GM08714 (cell line): ENCODE results near the gene POLG.
"Not testable (repeated sequence)": the region's sequence is repeated elsewhere in the genome, so short reads cannot be mapped to it uniquely, and the experiment has no call there.

Experiments
- H3K4me3 ChIP-seq: fragments of 200-500 bp; sonication (Bioruptor generic); 2 replicates; pipeline ENCODE4 v1.5.1; 2014; ENCODE audit warnings: mild to moderate bottlenecking, low read length, inconsistent platforms
- ZNF274 ChIP-seq: IDR thresholded peaks from 2 replicates; pipeline ENCODE4 v1.6.1; 2012; ENCODE audit warnings: mild to moderate bottlenecking, low read depth, low read length

The POLG gene

DNA sequence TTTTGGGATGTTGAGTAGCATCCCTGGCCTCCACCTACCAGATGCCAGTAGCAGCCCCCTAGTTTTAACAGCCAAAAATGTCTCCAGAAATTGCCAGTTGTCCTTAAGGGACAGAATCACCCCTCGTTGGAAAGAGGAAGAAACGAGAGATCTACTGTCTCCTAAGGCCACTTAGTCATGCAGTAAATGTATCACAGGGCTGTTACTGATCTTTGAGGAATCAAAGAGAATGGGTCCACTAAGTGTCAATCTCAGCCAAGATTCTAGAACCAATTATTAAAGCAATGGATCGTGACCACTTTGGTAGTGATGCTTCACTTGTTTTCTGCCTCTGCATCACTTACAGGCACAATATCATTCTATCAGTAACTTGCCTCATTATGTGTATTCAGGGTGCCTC lies 26.4 kb downstream of the POLG start:
- no peak overlapping the region for H3K4me3 ChIP-seq
- TF ChIP-seq ZNF274: no peak

DNA sequence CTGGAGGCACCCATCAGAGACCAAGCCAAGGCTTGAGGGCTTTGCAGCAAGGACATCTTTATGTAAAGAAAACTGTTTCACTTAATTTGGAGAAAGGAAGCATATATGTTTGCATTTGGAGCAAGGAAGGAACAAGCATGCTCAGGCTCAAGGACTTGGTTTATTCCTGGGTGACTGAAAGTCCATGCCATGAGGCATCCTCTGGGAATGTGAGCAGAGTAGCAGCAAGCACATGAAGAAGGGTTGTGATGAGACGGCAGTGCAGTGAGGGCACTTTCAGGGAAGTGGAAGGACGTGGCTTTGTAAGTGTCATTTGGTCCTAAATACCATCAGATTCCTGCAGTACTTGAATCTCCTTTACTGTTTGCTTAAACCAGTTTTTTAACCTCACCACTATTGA lies 26.8 kb downstream of the POLG start:
- no peak overlapping the region for H3K4me3 ChIP-seq
- TF ChIP-seq ZNF274: no peak

DNA sequence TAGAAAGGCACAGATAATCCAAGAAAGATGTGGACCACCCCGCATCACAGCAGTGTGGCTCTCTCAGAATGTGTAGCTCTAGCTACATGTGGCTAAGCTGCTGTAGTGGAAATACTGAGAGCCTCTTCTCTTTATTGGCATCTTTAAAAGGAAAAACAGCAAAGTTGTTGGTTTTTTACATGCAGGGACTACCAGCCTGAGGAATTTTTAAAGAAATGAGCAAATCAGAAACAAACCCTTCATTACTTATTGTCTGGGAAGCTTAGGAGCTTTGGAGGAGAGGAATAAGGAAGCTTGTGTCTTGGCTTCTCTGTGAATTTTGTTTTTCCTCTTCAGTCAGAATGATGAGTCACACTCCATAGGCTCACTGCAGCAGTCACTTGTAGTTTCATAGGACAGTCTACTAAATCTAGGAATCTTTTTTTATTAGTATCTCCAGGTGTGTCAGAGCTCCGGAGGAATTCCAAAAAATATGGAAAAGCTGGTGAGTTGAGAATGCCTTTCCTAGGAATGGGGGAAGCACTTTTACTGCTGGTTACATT lies 27.5 kb downstream of the POLG start:
- H3K4me3 ChIP-seq: no peak overlapping the region
- TF ChIP-seq ZNF274: no peak

DNA sequence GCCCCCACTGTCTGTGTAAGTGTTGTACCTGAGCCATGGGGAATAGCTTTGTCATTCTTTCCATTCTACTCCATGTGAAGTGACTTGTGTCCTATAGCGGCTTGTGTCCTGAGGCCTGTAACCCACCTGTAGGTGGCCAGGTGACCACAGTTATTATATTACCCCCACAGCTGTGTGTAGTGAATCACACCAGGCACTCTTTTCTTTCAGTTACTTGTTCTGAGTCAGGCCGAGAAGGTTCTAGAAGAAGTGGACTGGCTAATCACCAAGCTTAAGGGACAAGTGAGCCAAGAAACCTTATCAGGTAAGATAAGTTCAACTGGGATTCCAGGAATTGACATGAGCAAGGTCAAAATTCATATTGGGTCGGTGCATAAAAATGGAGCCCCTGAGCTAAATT lies 29.2 kb downstream of the POLG start:
- TF ChIP-seq ZNF274: no peak
- H3K4me3 ChIP-seq: no peak overlapping the region

DNA sequence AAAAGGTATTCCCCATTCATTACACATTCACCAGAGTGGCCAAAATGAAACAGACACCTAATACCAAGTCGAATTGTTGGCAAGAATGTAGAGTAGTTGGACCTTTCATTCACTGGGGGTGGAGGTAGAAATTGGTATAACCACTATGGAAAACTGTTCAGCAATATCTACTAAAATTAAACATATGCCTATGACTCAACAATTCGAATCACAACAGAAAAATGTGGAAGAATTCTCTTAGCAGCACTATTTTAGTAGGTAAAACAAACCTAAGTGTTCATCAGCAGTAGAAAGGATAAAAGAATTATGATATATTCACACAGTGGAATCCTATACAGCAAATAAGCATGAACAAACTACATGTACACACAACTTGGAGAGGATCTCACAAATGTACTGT lies 30.6 kb downstream of the POLG start:
- TF ChIP-seq ZNF274: no peak
- no peak overlapping the region for H3K4me3 ChIP-seq

DNA sequence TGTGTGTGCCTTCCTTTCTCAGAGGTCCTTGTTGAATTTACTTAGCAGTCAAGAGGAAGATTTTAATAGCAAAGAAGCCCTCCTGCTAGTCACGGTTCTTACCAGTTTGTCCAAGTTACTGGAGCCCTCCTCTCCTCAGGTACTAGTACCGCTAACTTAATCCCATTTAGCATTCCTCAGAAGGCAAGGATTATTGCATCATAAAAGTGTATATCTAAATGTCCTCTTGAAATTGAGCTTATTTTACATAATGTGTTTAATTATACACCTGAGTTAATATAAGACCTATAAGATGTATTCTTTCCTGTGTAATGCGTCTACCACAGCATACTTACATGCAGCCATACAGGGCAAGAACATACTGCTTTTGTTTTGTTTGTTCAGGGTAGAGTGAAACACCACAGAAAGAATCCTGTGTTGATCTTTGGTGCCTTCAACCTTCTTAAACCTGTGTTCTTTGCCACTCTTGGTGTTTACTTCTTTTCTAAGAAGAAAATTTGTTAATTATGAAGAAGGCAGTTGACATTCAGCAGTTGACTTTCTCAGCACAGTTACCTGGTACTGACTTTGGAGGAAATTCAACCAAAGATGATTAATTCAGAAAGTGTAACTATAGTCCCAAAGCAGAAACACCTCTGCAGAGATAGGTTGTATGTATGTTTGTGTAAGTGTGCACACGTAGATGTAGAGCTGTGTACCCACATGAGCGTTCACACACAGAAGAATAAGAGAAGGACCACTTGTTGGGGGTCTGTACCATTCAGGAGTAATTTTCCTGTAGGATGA lies 33.1 kb downstream of the POLG start:
- H3K4me3 ChIP-seq: no peak overlapping the region
- TF ChIP-seq ZNF274: no peak

DNA sequence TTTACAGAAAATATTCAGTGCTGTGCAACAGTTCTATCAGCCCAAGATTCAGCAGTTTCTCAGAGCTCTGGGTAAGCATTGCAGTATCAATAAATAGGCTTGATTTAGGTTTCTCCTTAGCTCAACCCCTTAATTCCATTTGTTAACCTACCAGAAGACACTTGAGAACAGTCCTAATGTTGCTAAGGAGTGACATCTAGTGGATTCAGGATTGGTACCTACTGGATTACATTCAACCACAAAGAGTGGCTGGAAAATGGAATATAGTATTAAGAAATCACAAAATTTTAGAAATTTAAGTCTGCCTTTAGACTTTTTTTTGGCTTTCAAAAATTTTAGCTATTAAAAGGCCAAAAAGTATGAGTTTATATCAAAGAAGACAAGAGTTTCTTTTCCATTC lies 34.7 kb downstream of the POLG start:
- no peak overlapping the region for H3K4me3 ChIP-seq
- no peak for TF ChIP-seq ZNF274

DNA sequence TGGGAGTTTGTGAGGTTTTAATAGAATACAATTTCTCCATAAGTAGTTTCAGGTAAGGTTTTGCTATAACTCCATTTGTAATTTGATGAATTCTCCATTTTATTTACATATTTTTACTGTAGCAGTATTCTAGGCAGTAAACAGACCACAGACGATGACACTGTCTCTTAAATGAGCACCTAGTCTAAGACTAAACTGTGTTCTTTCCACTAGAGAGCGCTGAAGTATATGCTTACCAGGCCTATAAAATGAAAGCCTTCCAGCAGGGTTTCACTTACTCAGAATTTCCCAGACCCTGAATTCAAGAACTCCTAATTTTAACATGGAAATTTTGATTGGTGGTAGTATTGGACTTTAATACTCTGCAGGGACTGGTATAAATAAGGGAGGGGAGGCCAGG lies 41.6 kb downstream of the POLG start:
- no peak overlapping the region for H3K4me3 ChIP-seq
- TF ChIP-seq ZNF274: no peak

DNA sequence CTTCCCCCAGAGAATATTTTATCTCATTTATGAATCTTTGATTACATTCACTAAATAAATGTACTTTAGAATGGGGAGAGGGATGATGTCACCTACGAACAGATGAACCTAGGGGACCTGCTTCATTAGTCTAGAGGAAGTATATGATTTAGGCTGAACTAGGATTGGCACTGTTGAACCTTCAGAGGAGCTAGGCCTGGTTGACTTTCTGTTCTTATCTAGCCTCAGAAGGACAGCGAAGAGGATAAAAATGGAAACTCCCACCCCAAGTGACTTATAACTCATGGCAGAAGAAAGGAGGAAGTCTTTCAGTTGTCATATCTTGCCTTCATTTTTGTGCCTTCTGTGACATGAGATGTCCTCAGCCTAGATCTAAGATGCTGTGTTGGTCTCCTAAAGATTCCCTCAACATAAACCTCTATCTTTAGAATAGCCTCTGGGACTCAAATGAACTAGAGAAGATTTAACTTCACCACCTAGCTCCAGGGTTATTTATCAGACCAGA lies 42.6 kb downstream of the POLG start:
- no peak for TF ChIP-seq ZNF274

DNA sequence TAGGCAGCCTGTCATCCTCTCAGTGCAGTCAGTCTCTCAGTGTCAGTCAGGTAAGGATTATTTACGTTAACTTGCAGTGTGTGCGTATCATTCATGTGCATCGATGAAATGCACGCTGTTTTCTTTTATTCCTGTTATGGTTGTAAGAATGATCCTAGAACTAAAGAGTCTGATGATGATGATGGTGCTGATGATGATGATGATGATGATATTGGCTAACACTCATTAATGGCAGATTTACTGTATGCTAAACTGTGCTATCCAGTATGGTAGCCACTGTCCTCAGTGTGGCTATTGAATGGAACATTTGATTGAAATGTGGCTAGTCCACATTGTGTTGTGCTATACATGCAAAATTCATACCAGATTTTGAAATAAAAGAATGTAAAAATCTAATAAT lies 51.4 kb downstream of the POLG start:
- no peak for TF ChIP-seq ZNF274
- H3K4me3 ChIP-seq: no peak overlapping the region

More for the DNA sequence above, 42.6 kb downstream of the POLG start:
- no peak overlapping the region for H3K4me3 ChIP-seq

DNA sequence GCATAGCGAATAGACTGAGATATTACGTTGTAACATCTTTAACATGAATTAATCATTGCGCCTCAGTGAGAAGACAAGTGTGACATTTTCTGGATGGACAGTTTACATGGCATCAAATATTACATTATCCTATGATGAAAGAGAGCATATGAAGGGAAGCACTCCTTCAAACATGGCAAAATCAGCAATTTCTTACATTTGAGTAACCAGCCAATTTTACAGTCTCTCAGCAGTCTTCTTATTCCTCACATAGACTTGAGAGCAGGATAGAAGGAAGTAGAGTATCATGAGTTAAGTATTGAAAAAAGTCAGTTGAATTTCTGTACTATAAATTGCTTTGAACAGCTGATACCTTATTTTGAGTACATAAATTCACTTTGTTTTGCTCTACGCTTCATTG lies 52.0 kb downstream of the POLG start:
- no peak for TF ChIP-seq ZNF274
- H3K4me3 ChIP-seq: no peak overlapping the region

DNA sequence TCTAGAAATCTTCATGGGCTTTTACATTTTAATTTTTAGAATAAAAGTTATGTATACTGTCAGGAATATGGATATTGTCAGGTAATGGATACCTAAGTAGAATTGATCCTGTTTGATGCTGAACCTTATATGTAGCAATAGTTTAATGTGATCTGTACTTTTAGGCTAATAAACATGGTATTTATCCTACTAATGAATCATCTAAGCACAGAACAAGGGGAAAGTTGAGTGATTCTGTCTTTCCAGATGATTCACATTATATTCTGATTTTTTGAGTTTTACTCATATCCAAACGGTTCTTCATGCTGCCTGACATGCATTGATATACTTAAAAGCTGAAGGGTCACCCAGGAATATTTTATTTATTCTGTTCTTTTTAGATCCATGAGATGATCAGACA lies 56.3 kb downstream of the POLG start:
- TF ChIP-seq ZNF274: no peak

DNA sequence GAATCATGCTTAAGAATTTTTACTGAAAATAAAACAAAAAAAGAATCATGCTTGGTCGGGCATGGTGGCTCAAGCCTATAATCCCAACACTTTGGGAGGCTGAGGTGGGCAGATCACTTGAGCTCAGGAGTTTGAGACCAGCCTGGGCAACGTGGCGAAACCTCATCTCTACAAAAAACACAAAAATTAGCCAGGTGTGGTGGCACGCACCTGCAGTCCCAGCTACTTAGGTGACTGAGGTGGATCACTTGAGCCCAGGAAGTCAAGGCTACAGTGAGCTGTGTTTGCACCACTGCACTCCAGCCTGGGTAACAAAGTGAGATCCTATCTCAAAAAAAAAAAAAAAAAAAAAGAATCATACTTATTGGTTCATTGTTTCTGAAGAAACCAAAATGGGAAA lies 57.3 kb downstream of the POLG start:
- H3K4me3 ChIP-seq: not testable (repeated sequence)

More for the DNA sequence above, 56.3 kb downstream of the POLG start:
- no peak overlapping the region for H3K4me3 ChIP-seq
